GM12878 (cell line): ENCODE data around the gene SHMT2. TPM values are rescaled to one million over a fixed set of nuclear protein-coding genes. Genes with fewer than 3 reads are reported as not detected.
A peak's percentile ranks its signal among the peaks of the same experiment; 100 is the strongest.

Experiments
- BMI1 ChIP-seq: fragments of 450-650 bp; IDR thresholded peaks from 2 replicates; pipeline ENCODE4 v1.6.1; 2016; ENCODE audit warnings: mild to moderate bottlenecking, moderate library complexity, borderline replicate concordance
- IKZF2 ChIP-seq, 2 experiments: fragments of 450-650 bp; IDR thresholded peaks; 2 replicates each; pipeline ENCODE4 v1.6.1; 2017; ENCODE audit warnings: mild to moderate bottlenecking in 2 of 2, moderate library complexity in 2 of 2
- MEF2B ChIP-seq: fragments of 450-650 bp; IDR thresholded peaks from 2 replicates; pipeline ENCODE4 v1.6.1; 2018; ENCODE audit warnings: mild to moderate bottlenecking, moderate library complexity; ENCODE audit not compliant: partially characterized antibody, poor library complexity, severe bottlenecking
- PAX5 ChIP-seq: IDR thresholded peaks from 2 replicates; pipeline ENCODE4 v1.6.1; 2011; ENCODE audit warnings: low read depth, low read length, borderline replicate concordance
- RAD21 ChIP-seq: IDR thresholded peaks from 2 replicates; pipeline ENCODE4 v1.6.1; 2011; ENCODE audit warnings: mild to moderate bottlenecking, low read depth, low read length, moderate library complexity; ENCODE audit not compliant: insufficient read depth
- SP1 ChIP-seq: IDR thresholded peaks from one replicate; pipeline ENCODE4 v1.6.1; 2011; ENCODE audit warnings: low read depth, low read length
- STAT3 ChIP-seq: IDR thresholded peaks from 2 replicates; pipeline ENCODE4 v1.6.1; 2011; ENCODE audit warnings: low read depth, low read length, improper control_type of control experiment
- ZNF24 ChIP-seq: fragments of 450-650 bp; IDR thresholded peaks from 2 replicates; pipeline ENCODE4 v1.6.1; 2017; ENCODE audit warnings: antibody characterized with exemption, mild to moderate bottlenecking
- polyA plus RNA-seq, 11 experiments: library from polyadenylated mRNA; depleted of rRNA in 4 of 11; unstranded in 6 of 11; stranded (reverse) in 5 of 11; fragments of >200 nt; fragmentation: Nextera tagmentation in 4 of 11; fragmentation: Illumina TruSeq in 1 of 11; extraction: Ambion mirVana in 4 of 11; extraction: Trizol in 1 of 11; gene quantifications; 1 replicate in 1 of 11; 2 replicates in 10 of 11; pipeline versions ENCODE4 v1.2.1 to v1.2.3, GENCODE V29; 2011 to 2016; ENCODE audit warnings: inconsistent platforms in 2 of 11, missing spikeins in 2 of 11, low read depth in 1 of 11
- total RNA-seq, 4 experiments: library from RNA; depleted of rRNA in 3 of 4; stranded (reverse); fragments of >200 nt in 3 of 4; fragmentation: Illumina TruSeq in 1 of 4; extraction: Trizol in 1 of 4; gene quantifications; 2 replicates each; pipeline versions ENCODE4 v1.2.1 to v1.2.3, GENCODE V29; 2013 to 2021
- TF ChIP-seq, protein P1 (sequence below): fragments of 450-650 bp; IDR thresholded peaks from 2 replicates; pipeline ENCODE4 v1.6.1; 2017; ENCODE audit warnings: antibody characterized with exemption, mild to moderate bottlenecking, moderate library complexity
- TF ChIP-seq, protein P2 (sequence below): fragments of 450-650 bp; IDR thresholded peaks from 2 replicates; pipeline ENCODE4 v1.6.1; 2014; ENCODE audit warnings: mild to moderate bottlenecking

Gene SHMT2
- total and polyA plus RNA-seq, 10 of the 15 experiments (the other 5 are each of a cell fraction or from before 2014, with no cell fraction given) = 57.0 to 292 (median 186) TPM

DNA sequence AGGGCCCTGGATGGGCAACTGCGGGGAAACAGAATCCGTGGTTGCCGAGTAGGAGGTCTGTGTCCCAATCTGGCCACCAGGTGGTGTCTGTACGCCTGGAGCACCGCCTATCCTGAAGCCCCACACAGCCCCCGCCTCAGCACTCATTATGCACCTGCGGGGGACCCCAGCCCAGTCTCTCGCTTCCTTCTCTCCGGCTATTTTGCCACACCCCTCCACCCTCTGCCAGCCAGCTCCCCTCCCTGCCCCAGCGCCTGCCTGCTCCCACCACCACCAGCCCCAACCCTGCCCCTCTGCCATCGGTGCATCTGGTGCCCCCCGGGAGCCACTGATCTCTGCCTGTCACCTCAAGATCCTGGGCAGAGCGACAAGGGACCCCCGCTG, 15.1 kb upstream of the SHMT2 start (continued):
- TF ChIP-seq RAD21 (peak; percentile 43), SP1 (no peak), MEF2B (no peak), PAX5 (no peak), IKZF2 (IDR thresholded peaks at IDR 0.05) (0 out of 4 replicates have a peak, but pooled peaks of 1 of the 2 experiments have one; percentile 10), BMI1 (no peak), ZNF24 (no peak), STAT3 (no peak)
- TF ChIP-seq, protein P1, sequence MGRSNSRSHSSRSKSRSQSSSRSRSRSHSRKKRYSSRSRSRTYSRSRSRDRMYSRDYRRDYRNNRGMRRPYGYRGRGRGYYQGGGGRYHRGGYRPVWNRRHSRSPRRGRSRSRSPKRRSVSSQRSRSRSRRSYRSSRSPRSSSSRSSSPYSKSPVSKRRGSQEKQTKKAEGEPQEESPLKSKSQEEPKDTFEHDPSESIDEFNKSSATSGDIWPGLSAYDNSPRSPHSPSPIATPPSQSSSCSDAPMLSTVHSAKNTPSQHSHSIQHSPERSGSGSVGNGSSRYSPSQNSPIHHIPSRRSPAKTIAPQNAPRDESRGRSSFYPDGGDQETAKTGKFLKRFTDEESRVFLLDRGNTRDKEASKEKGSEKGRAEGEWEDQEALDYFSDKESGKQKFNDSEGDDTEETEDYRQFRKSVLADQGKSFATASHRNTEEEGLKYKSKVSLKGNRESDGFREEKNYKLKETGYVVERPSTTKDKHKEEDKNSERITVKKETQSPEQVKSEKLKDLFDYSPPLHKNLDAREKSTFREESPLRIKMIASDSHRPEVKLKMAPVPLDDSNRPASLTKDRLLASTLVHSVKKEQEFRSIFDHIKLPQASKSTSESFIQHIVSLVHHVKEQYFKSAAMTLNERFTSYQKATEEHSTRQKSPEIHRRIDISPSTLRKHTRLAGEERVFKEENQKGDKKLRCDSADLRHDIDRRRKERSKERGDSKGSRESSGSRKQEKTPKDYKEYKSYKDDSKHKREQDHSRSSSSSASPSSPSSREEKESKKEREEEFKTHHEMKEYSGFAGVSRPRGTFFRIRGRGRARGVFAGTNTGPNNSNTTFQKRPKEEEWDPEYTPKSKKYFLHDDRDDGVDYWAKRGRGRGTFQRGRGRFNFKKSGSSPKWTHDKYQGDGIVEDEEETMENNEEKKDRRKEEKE = no peak
- TF ChIP-seq, protein P2, sequence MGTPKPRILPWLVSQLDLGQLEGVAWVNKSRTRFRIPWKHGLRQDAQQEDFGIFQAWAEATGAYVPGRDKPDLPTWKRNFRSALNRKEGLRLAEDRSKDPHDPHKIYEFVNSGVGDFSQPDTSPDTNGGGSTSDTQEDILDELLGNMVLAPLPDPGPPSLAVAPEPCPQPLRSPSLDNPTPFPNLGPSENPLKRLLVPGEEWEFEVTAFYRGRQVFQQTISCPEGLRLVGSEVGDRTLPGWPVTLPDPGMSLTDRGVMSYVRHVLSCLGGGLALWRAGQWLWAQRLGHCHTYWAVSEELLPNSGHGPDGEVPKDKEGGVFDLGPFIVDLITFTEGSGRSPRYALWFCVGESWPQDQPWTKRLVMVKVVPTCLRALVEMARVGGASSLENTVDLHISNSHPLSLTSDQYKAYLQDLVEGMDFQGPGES = no peak
